IMR-90 (cell line): ENCODE results near the gene ASB6. TPM values are rescaled to one million over a fixed set of nuclear protein-coding genes. Genes with fewer than 3 reads are reported as not detected.
A peak's percentile ranks its signal among the peaks of the same experiment; 100 is the strongest.

Experiments used
- ATAC-seq: fragments of 200-7000 bp; cut with Tn5 transposase; 2 replicates; pipeline ENCODE4 v1.9.1; 2020; ENCODE audit warnings: low read depth, mild to moderate bottlenecking, moderate library complexity
- BruUV-seq: library from RNA; stranded (reverse); fragments of 400-500 nt; replicated peaks from 2 replicates; lab custom pipeline; 2021; lab: Mats Ljungman, UMichigan
- CTCF ChIA-PET: fragments of 300-600 bp; formaldehyde crosslinking; extraction: SDS; loops from one replicate; lab custom pipeline; 2021; ENCODE audit warnings: antibody characterized with exemption; lab: Yijun Ruan, JAX
- POLR2A ChIA-PET: fragments of 300-600 bp; sonication (Branson Sonifier 250); formaldehyde crosslinking; loops from one replicate; lab custom pipeline; 2022; ENCODE audit warnings: antibody characterized with exemption; ENCODE audit not compliant: unreplicated experiment; lab: Charles Lee
- DNase-seq: peaks from one replicate; pipeline ENCODE4 v3.0.0; 2013
- H2AFZ ChIP-seq: replicated peaks from 2 replicates; pipeline ENCODE3; 2013; ENCODE audit warnings: low read length, mild to moderate bottlenecking; ENCODE audit not compliant: poor library complexity
- H2AK5ac ChIP-seq: 2 replicates; pipeline ENCODE4 v1.6.1; 2013; ENCODE audit warnings: low read depth, low read length, inconsistent platforms
- H2AK9ac ChIP-seq: replicated peaks from 2 replicates; pipeline ENCODE3; 2013; ENCODE audit warnings: mild to moderate bottlenecking, low read depth, low read length, moderate library complexity; ENCODE audit not compliant: poor library complexity
- H2BK120ac ChIP-seq: 2 replicates; pipeline ENCODE4 v1.6.1; 2013; ENCODE audit warnings: low read depth, low read length, inconsistent platforms
- H2BK15ac ChIP-seq: 3 replicates; pipeline ENCODE4 v1.6.1; 2013; ENCODE audit warnings: low read depth, low read length, inconsistent platforms
- H2BK20ac ChIP-seq: 2 replicates; pipeline ENCODE4 v1.6.1; 2013; ENCODE audit warnings: low read depth, mild to moderate bottlenecking, inconsistent platforms, low read length, moderate library complexity
- H2BK5ac ChIP-seq: 2 replicates; pipeline ENCODE4 v1.6.1; 2013; ENCODE audit warnings: mild to moderate bottlenecking, low read depth, low read length, inconsistent platforms; ENCODE audit not compliant: poor library complexity, severe bottlenecking
- H3K14ac ChIP-seq: replicated peaks from 2 replicates; pipeline ENCODE4 v1.6.1; 2013; ENCODE audit warnings: low read depth, low read length, inconsistent platforms
- H3K18ac ChIP-seq: 2 replicates; pipeline ENCODE4 v1.6.1; 2013; ENCODE audit warnings: low read depth, low read length, control low read depth
- H3K23ac ChIP-seq: 2 replicates; pipeline ENCODE4 v1.6.1; 2013; ENCODE audit warnings: low read depth, low read length, inconsistent platforms
- H3K27ac ChIP-seq: 2 replicates; pipeline ENCODE4 v1.5.1; 2013; ENCODE audit warnings: mild to moderate bottlenecking, control low read depth, low read length; ENCODE audit not compliant: insufficient read depth
- H3K27me3 ChIP-seq: 2 replicates; pipeline ENCODE4 v1.6.1; 2013; ENCODE audit warnings: low read length; ENCODE audit not compliant: control insufficient read depth, insufficient read depth
- H3K36me3 ChIP-seq: 2 replicates; pipeline ENCODE4 v1.6.1; 2013; ENCODE audit warnings: low read length, mixed read lengths; ENCODE audit not compliant: control insufficient read depth, insufficient read depth
- H3K4ac ChIP-seq: 2 replicates; pipeline ENCODE4 v1.6.1; 2013; ENCODE audit warnings: low read depth, low read length, inconsistent platforms
- H3K4me1 ChIP-seq: 2 replicates; pipeline ENCODE4 v1.6.1; 2013; ENCODE audit warnings: low read length, mixed read lengths; ENCODE audit not compliant: control insufficient read depth, insufficient read depth
- H3K4me2 ChIP-seq: 2 replicates; pipeline ENCODE4 v1.6.1; 2013; ENCODE audit warnings: low read depth, mild to moderate bottlenecking, control low read depth, low read length, moderate library complexity
- H3K4me3 ChIP-seq: 2 replicates; pipeline ENCODE4 v1.5.1; 2013; ENCODE audit warnings: low read depth, mild to moderate bottlenecking, control low read depth, low read length, moderate library complexity; ENCODE audit not compliant: insufficient read depth
- H3K56ac ChIP-seq: 2 replicates; pipeline ENCODE4 v1.6.1; 2013; ENCODE audit warnings: low read length, inconsistent platforms; ENCODE audit not compliant: insufficient read depth; ENCODE audit errors: extremely low read depth
- H3K79me1 ChIP-seq, 2 experiments: 2 replicates each; pipeline ENCODE4 v1.6.1; 2013; ENCODE audit warnings: low read length in 2 of 2, inconsistent platforms in 1 of 2, low read depth in 1 of 2
- H3K9ac ChIP-seq: 2 replicates; pipeline ENCODE4 v1.6.1; 2013; ENCODE audit warnings: low read depth, low read length, control low read depth
- H3K9me1 ChIP-seq: 2 replicates; pipeline ENCODE4 v1.6.1; 2013; ENCODE audit warnings: low read length, inconsistent platforms; ENCODE audit not compliant: insufficient read depth
- H3K9me3 ChIP-seq: 2 replicates; pipeline ENCODE4 v1.6.1; 2013; ENCODE audit warnings: low read length; ENCODE audit not compliant: control insufficient read depth, insufficient read depth
- H4K20me1 ChIP-seq: 2 replicates; pipeline ENCODE4 v1.6.1; 2013; ENCODE audit warnings: low read length, inconsistent platforms; ENCODE audit not compliant: insufficient read depth
- H4K5ac ChIP-seq: 2 replicates; pipeline ENCODE4 v1.6.1; 2013; ENCODE audit warnings: mild to moderate bottlenecking, low read depth, low read length, control low read depth
- H4K8ac ChIP-seq, 2 experiments: 2 replicates each; pipeline ENCODE4 v1.6.1; 2013; ENCODE audit warnings: low read depth in 2 of 2, low read length in 2 of 2, control low read depth in 1 of 2, inconsistent platforms in 1 of 2
- H4K91ac ChIP-seq: 2 replicates; pipeline ENCODE4 v1.6.1; 2013; ENCODE audit warnings: low read depth, low read length, inconsistent platforms; ENCODE audit not compliant: insufficient read depth
- BHLHE40 ChIP-seq: fragments of 150-350 bp; IDR thresholded peaks from 2 replicates; pipeline ENCODE4 v1.6.1; 2016; ENCODE audit warnings: mild to moderate bottlenecking, low read depth, low read length
- CEBPB ChIP-seq: IDR thresholded peaks from 2 replicates; pipeline ENCODE4 v1.6.1; 2012; ENCODE audit warnings: low read depth, low read length, improper control_type of control experiment
- CHD1 ChIP-seq: IDR thresholded peaks from 2 replicates; pipeline ENCODE4 v1.6.1; 2012; ENCODE audit warnings: low read depth, low read length, improper control_type of control experiment
- CTCF ChIP-seq: conservative IDR thresholded peaks from 2 replicates; pipeline ENCODE4 v1.5.1; 2012; ENCODE audit warnings: mild to moderate bottlenecking, low read depth, low read length, improper control_type of control experiment
- FOS ChIP-seq: fragments of 150-350 bp; IDR thresholded peaks from 2 replicates; pipeline ENCODE4 v1.6.1; 2016; ENCODE audit warnings: low read depth, low read length
- MAFK ChIP-seq: IDR thresholded peaks from 2 replicates; pipeline ENCODE4 v1.6.1; 2012; ENCODE audit warnings: low read depth, low read length, improper control_type of control experiment
- MAZ ChIP-seq: IDR thresholded peaks from 2 replicates; pipeline ENCODE4 v1.6.1; 2012; ENCODE audit warnings: low read depth, mild to moderate bottlenecking, low read length, improper control_type of control experiment, moderate library complexity, borderline replicate concordance
- MXI1 ChIP-seq: IDR thresholded peaks from 2 replicates; pipeline ENCODE4 v1.6.1; 2012; ENCODE audit warnings: low read depth, mild to moderate bottlenecking, low read length, moderate library complexity, borderline replicate concordance
- NFE2L2 ChIP-seq: fragments of 150-350 bp; IDR thresholded peaks from 2 replicates; pipeline ENCODE4 v1.6.1; 2016; ENCODE audit warnings: low read depth, mild to moderate bottlenecking, low read length
- POLR2A ChIP-seq: IDR thresholded peaks from 2 replicates; pipeline ENCODE4 v1.6.1; 2012; ENCODE audit warnings: mild to moderate bottlenecking, low read depth, low read length
- RAD21 ChIP-seq: IDR thresholded peaks from 2 replicates; pipeline ENCODE4 v1.6.1; 2012; ENCODE audit warnings: low read length, improper control_type of control experiment
- RCOR1 ChIP-seq: IDR thresholded peaks from 2 replicates; pipeline ENCODE4 v1.6.1; 2012; ENCODE audit warnings: mild to moderate bottlenecking, low read length, improper control_type of control experiment; ENCODE audit not compliant: insufficient replicate concordance
- RFX5 ChIP-seq: IDR thresholded peaks from 2 replicates; pipeline ENCODE4 v1.8.0; 2012; ENCODE audit warnings: low read depth, mild to moderate bottlenecking, low read length, moderate library complexity
- SMC3 ChIP-seq: fragments of 150-350 bp; IDR thresholded peaks from 2 replicates; pipeline ENCODE4 v1.6.1; 2016; ENCODE audit warnings: low read depth, mild to moderate bottlenecking, antibody characterized with exemption, low read length, moderate library complexity
- WGBS, 2 experiments: methylation state at CpG; one replicate each; pipeline versions ENCODE4 v1.1.5 to v1.1.7; 2013; ENCODE audit warnings: missing lambda C conversion rate in 2 of 2; ENCODE audit not compliant: insufficient read length in 1 of 2; ENCODE audit errors: extremely low coverage in 2 of 2; 5-methylcytosine and 5-hydroxymethylcytosine counted together
- dilution Hi-C: fragments of 300-500 bp; cut with HindIII; formaldehyde crosslinking; loops from one replicate; pipeline ENCODE4 v1.14.3; 2018; ENCODE audit warnings: low sequenced_read_pairs; ENCODE audit not compliant: unreplicated experiment
- in situ Hi-C: fragments of 300-500 bp; cut with MboI; formaldehyde crosslinking; loops from 3 replicates; pipeline ENCODE4 v1.14.3; 2019; ENCODE audit warnings: low sequenced_read_pairs, inconsistent platforms, mixed read lengths
- intact Hi-C: fragments of 100-400 bp; cut with micrococcal nuclease; formaldehyde crosslinking; loops from 2 replicates; pipeline ENCODE4 v1.10.0; 2022
- polyA plus RNA-seq, 3 experiments: library from polyadenylated mRNA; depleted of rRNA; stranded (reverse); fragments of >200 nt; gene quantifications; 2 replicates each; pipeline ENCODE4 v1.2.3, GENCODE V29; 2012; ENCODE audit warnings: low replicate concordance in 1 of 3
- total RNA-seq: library from RNA; depleted of rRNA; stranded (reverse); fragments of >200 nt; gene quantifications from 2 replicates; pipeline ENCODE4 v1.2.3, GENCODE V29; 2012
- TF ChIP-seq, protein P1 (sequence below): fragments of 150-350 bp; IDR thresholded peaks from 2 replicates; pipeline ENCODE4 v1.6.1; 2017; ENCODE audit warnings: mild to moderate bottlenecking, antibody characterized with exemption, low read length, low read depth

Gene ASB6
- total and polyA plus RNA-seq, 2 of the 4 experiments (the other 2 are of a cell fraction) = 9.7 to 28.9 TPM

GRCh38 chr9:129649726-129650679 is 8.1 kb upstream of the ASB6 start:
- no peak overlapping the region for H3K56ac ChIP-seq
- H3K18ac ChIP-seq = no peak overlapping the region; the same call in 1 of the 2 replicates
- H2AFZ ChIP-seq = no peak overlapping the region
- no peak overlapping the region for H3K23ac ChIP-seq
- ATAC-seq = no peak; the same call in 1 of the 2 replicates
- H2BK20ac ChIP-seq = peak overlapping the region; percentile 42; the same call in 1 of the 2 replicates
- no peaks in the 10 kb centered on the region for H3K27me3 ChIP-seq
- H3K4me2 ChIP-seq = no peak overlapping the region; the same call in 1 of the 2 replicates
- H4K5ac ChIP-seq = no peak overlapping the region; the same call in 1 of the 2 replicates
- no peak overlapping the region for H2BK5ac ChIP-seq
- H3K4me1 ChIP-seq = peaks cover 12% of the 10 kb centered on the region; the same call in 1 of the 2 replicates
- no TSS peak for BruUV-seq
- H3K79me1 ChIP-seq = peaks cover 0 to 6% of the 10 kb centered on the region in 2 experiments; a peak in 1 of 4 replicates
- peak overlapping the region; percentile 46 for H2BK120ac ChIP-seq
- no peak for DNase-seq
- H2BK15ac ChIP-seq = no peak overlapping the region
- no peak overlapping the region for H3K9ac ChIP-seq
- peak overlapping the region; percentile 58 for H3K14ac ChIP-seq
- peaks cover 6% of the 10 kb centered on the region for H3K9me1 ChIP-seq
- H3K9me3 ChIP-seq = no peaks in the 10 kb centered on the region
- in situ Hi-C loops (loop anchor here (5.0 kb wide), 1 partner anchor 132 kb away; no protein-coding TSS in a partner anchor), dilution Hi-C loops (no loop called here), intact Hi-C loops (no loop called here)
- no peaks in the 10 kb centered on the region for H4K20me1 ChIP-seq
- no peak overlapping the region; the same call in none of the 2 replicates for H4K91ac ChIP-seq
- H4K8ac ChIP-seq = no peak overlapping the region
- H2AK9ac ChIP-seq = no peak overlapping the region
- peak overlapping the region; percentile 47; the same call in 1 of the 2 replicates for H3K4ac ChIP-seq
- H3K27ac ChIP-seq = no peak overlapping the region
- no peak overlapping the region for H3K4me3 ChIP-seq
- 93% methylated on average over 2 of the region's 20 CpGs; no CpG with 5 or more reads in 1 of the 2 experiments for WGBS, 2 experiments
- H2AK5ac ChIP-seq = 0 out of 2 replicates have a peak overlapping the region, but pooled peaks have one; percentile 2
- POLR2A ChIA-PET = no interaction called here
- CTCF ChIA-PET = no interaction called here
- no peaks in the 10 kb centered on the region for H3K36me3 ChIP-seq
- TF ChIP-seq CHD1 (no peak), MAFK (no peak), CEBPB (no peak), FOS (no peak), BHLHE40 (no peak), RFX5 (no peak), NFE2L2 (no peak), SMC3 (no peak), RAD21 (no peak), CTCF (no peak), POLR2A (no peak), MAZ (no peak), RCOR1 (no peak), MXI1 (no peak)
- TF ChIP-seq, protein P1, sequence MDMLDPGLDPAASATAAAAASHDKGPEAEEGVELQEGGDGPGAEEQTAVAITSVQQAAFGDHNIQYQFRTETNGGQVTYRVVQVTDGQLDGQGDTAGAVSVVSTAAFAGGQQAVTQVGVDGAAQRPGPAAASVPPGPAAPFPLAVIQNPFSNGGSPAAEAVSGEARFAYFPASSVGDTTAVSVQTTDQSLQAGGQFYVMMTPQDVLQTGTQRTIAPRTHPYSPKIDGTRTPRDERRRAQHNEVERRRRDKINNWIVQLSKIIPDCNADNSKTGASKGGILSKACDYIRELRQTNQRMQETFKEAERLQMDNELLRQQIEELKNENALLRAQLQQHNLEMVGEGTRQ = no peak
